HG03175 (cell line): ENCODE measurements around the gene ETS2.
"Not testable (repeated sequence)": the region's sequence is repeated elsewhere in the genome, so short reads cannot be mapped to it uniquely, and the experiment has no call there.

ENCODE experiments used
- ATAC-seq: cut with Tn5 transposase; IDR thresholded peaks from one replicate; pipeline ENCODE4 v1.9.1; 2021; ENCODE audit warnings: mild to moderate bottlenecking, moderate library complexity; ENCODE audit not compliant: unreplicated experiment

The ETS2 gene

DNA sequence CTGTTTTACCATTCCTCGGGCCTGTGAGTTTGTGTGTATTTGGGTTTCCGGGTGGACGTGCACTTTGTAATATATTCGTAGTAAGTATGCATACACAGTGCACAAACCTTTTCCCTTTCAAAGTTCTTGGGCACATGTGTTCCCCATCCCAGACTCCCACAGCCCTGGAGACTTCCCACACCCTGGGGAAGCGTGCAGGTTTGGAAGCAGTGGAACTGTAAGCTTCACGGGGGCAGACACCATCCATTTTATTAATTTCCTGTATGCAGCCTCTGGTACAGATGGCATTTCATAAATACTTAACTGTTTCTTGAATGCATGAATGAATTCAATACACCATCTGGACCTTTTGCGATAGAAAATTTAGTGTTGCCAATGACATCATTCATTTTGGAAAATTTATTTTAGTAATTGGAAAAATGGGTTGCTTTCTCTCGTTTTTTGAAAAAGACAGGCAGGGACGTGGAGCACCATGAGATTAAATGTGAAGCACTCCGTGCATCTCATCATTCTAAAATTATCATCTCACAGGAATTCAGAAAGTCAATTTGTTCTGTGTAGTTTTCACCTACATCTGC lies 10.8 kb downstream of the ETS2 start:
- no peak for ATAC-seq

DNA sequence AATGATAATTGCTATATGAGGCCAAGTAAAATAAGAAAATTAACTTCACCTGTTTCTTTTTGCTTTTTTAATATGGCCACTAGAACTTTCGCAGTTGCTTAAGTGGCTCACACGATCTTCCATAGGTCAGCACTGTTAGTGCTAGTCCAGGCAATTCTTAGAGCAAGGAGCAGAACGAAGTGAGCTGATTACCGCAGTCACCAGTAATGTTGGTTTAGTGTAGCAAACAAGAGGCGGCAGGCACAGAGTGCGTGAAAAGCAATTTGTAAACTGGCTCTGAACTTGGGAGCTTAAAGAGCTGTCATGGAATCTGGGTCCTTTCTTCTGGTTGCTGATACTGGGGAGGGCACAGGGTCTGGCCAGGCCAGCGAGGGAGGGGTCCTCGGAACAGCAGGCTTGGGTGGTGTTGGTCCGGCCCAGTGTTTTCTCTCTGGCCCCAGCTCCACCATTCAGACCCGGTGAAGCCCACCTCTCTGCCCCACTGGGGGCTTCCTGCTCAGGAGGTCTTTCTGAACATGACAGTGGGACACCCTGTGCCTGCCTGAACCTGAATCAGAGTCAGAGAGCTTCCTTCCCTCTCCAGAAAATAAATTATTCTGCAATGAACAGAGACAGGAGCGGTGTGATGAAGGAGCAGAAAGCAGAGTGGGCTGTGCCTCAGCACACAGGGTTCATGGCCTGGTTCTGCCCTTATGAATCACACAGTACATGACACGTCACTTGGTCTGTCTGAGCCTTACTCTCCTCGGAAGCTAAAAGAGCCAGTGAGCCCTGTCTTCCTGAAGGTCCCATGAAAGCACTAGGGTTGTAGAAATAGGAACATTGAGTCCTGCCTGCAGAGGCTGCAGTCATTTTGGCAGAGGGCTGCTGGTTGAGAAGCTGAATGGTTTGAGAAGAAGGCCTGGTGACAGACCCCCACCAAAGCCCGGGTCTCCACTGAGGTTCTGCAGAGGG lies 11.9 kb downstream of the ETS2 start:
- ATAC-seq, result no peak

DNA sequence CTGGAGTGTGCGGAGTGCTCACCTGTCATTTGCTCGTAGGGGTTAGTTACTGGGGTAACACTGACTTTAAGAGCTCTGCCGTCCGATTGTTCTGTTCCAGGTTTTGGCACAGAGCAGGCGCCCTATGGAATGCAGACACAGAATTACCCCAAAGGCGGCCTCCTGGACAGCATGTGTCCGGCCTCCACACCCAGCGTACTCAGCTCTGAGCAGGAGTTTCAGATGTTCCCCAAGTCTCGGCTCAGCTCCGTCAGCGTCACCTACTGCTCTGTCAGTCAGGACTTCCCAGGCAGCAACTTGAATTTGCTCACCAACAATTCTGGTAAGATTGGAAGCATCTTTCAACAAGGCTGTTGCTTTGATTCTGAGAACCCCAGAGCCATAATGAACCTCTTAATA lies 12.6 kb downstream of the ETS2 start:
- ATAC-seq, result no peak

DNA sequence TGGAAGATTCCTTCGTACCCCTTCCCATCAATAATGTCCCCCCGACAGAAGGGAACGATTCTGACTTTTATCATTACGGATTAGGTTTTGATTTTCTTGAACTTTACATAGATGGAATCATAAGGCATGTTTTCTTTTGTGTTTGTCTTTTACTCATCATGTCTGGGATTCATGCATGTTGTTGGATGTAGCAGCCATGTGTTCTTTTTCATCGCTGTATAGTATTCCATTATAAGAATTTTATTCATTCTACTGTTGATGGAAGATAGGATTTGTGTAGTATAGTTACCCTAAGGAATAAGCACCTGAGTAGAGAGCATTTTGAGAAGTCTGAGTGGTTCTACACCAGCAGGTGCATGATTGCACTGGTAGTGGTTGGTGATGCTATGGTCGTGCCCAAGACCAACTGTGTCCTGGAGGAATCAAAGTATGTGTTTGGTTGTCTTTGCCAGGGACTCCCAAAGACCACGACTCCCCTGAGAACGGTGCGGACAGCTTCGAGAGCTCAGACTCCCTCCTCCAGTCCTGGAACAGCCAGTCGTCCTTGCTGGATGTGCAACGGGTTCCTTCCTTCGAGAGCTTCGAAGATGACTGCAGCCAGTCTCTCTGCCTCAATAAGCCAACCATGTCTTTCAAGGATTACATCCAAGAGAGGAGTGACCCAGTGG lies 13.5 kb downstream of the ETS2 start:
- ATAC-seq, result no peak

DNA sequence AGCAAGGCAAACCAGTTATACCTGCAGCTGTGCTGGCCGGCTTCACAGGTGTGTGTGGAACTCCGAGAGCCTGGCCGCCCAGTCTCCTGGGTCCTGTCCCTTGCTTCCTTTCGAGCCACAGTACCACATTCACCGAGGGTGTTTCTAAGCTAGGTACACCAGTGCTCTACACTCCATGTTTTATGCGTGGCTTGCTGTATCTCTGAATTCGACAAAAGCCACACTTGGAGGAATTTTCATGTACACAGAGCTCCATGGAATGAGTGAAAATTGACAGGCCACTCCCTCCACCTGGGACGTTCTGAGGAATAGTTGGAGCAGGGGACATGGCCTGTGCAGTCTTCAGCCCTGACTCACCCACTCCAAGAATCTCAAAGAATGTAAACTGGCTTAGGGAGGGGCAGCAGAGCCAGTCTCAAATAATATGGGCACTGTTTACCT lies 14.0 kb downstream of the ETS2 start:
- ATAC-seq, result no peak

DNA sequence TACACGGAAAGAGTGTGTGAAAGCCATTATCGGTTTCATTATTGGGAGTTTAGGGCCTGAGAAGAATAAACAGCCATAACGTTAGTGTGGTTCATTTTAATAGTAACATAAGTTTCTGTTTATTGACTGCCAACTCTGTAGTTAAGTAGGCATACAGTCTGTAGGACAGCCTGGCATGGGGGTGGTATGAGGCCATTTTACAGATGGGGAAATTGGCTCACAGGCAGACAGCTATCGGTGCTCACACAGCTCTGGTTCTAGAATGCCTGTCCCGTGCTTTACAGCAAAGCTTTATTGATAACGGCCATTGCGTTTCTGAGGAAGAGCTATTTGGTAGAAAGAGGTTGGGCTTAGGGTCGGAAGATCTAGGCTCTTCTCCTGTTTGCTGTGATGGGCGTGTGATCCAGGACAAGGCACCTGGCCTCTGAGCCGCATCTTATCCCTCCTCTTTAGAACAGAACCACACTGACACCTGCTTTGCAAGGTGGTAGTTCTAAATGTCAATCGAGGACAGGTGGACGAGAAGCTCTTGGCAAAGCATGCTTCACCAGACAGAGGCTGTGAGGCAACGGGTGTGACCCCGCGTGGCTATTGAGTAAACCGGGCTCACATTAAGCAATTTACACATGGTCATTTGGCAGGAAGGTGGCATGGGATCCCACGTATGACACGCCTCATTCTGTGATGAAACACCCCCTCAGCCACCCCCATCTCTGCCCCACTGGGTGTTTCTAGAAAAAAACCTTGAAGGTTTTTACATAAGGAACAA lies 14.9 kb downstream of the ETS2 start:
- no peak for ATAC-seq

DNA sequence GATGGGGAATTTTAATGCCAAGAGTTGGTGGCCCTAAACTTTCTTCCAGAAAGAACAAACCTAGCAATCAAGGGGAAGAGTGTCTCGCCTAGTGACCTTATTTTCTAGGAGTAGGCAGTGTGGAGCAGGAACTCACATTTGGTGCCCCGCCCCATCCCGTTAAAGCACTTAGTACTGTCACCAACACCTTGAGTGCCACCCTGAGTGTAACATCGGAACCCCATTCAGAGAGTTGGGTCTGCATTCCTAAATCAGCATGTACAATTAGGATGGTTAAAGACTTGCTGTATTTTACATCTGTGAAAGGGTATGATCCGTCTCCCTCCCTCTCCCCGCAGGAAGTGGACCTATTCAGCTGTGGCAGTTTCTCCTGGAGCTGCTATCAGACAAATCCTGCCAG lies 15.5 kb downstream of the ETS2 start:
- ATAC-seq, result no peak

DNA sequence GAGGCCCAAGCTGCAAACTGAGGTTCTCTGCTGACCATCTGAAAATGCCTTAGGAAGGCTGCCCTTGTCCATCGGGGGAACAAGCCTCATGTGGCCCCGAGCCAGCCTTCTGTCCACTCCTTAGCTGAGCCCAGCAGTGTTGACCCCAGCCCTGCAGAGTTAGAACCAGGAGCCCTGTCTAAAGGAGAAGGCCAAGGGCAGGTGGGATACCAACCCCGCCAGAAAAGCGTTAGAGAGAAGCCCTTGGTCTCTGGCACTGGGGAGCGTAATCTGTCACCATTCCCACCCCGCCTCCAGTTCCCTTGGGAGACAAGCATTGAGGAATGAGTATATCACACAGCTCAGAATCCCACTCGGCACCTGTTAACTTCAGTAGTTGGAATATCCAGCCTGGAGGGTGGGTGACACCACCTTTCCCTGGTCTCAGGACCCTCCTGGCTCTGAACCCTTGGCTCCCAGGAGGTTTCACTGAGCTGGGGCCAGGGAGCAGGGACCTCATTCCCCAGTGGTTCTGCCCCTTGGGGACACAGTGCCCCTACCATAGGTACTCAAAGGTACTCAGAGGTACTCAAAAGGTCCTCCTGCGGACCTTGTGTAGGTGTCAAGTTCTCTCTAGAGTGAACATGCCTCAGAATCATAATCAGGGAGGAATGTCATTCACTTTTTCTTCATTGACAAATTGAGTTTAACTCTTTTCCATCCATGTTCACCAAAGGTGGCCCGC lies 16.4 kb downstream of the ETS2 start:
- no peak for ATAC-seq

DNA sequence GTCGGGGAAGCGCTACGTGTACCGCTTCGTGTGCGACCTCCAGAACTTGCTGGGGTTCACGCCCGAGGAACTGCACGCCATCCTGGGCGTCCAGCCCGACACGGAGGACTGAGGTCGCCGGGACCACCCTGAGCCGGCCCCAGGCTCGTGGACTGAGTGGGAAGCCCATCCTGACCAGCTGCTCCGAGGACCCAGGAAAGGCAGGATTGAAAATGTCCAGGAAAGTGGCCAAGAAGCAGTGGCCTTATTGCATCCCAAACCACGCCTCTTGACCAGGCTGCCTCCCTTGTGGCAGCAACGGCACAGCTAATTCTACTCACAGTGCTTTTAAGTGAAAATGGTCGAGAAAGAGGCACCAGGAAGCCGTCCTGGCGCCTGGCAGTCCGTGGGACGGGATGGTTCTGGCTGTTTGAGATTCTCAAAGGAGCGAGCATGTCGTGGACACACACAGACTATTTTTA lies 17.1 kb downstream of the ETS2 start:
- ATAC-seq, result no peak

DNA sequence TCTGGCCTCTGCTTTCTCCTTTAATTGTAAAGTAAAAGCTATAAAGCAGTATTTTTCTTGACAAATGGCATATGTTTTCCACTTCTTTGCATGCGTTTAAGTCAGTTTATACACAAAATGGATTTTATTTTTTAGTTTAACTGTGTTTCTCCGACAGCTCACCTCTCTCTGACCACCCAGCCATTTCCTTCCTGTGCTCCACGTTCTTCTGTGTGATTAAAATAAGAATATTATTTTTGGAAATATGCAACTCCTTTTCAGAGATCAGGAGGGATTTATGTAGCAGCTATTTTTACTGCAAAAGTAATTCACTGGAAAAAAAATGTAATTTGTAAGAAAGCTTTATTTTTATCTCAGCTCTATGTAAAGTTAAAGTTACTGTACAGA lies 18.0 kb downstream of the ETS2 start:
- ATAC-seq, result no peak

DNA sequence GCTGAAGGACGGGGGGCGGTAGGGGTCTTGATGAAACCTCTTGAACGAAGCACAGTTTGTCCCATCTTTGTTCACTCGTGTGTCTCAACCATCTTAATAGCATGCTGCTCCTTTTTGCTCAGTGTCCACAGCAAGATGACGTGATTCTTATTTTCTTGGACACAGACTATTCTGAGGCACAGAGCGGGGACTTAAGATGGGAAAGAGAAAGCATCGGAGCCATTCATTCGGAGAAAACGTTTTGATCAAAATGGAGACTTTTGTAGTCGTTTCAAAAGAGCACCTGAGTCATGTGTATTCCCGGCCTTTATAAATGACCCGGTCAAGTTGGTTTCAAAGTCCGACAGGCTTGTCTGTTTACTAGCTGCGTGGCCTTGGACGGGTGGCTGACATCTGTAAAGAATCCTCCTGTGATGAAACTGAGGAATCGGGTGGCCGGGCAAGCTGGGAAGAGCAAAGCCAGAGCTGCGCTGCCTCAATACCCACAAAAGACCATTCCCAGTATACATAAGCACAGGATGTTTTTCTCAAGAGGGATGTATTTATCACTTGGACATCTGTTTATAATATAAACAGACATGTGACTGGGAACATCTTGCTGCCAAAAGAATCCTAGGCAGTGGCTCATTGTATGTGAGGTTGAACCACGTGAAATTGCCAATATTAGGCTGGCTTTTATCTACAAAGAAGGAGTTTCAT lies 18.5 kb downstream of the ETS2 start:
- ATAC-seq, result no peak

DNA sequence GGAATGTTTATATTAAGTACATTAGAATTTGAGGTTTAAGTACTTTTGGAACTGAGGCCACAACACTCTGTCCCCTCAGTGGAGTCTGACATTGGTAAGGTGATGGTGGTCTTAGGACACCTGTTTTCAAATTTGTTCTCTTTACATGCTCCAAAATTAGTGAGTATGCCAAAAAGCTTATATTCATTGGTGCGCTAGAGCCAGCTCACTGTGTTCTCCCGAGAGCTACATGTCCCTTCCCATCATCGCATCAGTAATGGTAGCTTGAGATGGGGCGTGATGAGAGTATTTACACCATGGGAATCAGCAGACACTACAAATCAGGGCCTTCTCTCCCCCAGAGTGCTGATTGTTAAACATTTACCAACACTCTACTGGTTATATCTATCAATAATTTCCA lies 19.5 kb downstream of the ETS2 start:
- ATAC-seq, result no peak

DNA sequence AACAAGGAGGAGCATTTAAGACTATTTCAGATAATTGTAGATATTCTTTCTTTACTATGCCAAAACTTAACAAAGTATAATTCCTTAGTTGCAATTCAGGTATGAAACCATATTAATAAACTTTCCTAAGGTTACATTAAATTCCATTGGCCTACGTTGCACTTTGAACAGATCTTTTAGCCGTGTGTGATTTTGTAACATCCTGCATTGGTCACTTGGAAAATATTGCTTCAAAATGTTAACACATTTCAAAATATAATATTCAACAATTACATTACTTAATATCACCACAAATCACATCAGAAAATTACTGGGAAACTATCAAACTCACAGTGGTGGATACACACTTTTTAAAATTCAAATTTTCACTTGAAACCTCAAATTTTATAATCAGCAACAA lies 20.2 kb downstream of the ETS2 start:
- ATAC-seq, result no peak

DNA sequence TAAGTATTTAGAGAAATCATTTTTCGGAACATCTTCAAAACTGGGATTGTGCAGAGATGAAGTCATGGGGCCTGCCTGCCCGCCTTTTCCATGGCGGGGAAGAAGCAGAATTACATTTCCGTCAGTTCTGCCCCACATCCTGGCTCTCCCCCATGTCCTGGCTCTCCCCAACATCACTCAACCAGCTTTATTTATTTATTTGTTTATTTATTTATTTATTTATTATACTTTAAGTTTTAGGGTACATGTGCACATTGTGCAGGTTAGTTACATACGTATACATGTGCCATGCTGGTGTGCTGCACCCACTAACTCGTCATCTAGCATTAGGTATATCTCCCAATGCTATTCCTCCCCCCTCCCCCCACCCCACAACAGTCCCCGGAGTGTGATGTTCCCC lies 22.4 kb downstream of the ETS2 start:
- ATAC-seq, result not testable (repeated sequence)

DNA sequence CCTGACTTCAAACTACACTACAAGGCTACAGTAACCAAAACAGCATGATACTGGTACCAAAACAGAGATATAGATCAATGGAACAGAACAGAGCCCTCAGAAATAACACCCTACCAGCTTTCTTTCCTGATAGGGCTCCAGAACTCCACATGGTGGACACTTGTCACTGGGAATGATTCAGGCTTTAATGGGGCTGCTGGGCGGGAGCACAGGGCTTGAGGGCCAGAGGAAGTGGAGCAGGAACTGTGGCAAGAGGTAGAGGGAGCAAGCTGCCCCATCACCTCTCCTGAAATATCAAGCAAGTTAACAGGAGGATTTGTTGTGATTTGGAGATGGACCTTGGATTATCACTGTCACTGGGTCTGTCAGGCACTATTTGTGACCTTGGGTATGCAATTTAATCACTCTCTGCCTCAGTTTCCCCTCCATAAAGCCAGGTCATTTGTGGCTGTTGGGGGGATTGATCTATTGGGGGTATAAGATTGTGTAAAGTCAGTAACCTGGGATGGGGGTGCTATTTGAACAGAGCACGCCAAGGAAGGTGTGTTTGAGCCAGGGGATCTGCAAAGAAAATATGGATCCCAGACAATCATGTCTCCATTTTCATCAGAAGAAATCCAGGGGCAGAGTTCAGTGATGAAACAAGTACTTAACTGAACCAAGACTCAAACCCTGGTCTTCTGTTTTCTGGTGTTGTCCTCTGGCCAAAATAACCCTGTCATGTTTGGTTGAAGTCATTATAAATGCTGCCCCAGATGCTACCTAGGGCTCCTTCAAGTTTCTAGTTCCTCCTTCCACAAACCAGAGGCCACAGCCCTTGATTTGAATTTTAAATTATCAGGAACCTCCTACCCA lies 25.2 kb downstream of the ETS2 start:
- ATAC-seq, result peak; percentile 80

DNA sequence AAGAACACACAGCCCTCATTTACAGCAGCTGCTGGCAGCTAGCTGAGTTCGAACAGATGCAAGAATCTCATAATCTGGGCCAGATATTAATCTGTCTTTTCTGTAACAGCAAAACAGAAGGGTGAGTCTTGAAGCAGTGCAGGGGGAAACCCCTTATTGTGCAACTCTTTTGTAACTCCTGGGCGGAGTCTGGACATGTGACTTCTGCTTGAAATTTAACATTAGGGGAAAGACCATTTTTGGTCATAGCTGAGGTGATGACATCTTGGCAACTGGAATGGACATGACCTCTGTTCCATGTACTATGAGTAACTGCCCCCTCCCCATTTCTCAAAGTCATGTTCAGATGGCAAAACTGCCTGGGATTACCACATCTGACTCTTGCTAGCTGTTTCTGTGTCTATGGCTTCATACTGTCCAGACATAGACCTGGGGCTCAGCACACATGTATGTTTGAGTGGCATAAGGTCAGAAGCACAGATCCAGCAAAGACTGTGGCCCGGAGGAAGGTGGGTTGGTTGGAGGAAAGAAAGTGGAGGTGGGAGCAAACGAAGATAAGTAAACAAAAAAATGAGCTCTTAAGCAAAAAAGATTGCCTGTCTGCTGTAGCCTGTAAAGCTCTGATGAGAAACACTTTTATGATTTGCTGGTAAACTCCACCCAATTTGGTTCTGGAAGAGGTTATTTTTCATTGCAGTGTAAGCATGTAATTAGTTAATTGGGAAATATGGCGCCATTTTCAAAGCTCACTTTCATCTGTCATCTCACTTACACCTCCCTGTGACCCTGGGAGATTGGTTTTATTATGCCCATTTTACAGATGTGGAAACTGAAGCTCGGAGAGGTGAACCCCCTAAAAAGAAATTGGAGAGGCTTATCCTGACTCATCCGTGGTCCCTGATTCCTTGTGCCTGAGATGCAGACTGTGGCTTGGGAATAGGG lies 26.1 kb downstream of the ETS2 start:
- ATAC-seq, result peak; percentile 90

DNA sequence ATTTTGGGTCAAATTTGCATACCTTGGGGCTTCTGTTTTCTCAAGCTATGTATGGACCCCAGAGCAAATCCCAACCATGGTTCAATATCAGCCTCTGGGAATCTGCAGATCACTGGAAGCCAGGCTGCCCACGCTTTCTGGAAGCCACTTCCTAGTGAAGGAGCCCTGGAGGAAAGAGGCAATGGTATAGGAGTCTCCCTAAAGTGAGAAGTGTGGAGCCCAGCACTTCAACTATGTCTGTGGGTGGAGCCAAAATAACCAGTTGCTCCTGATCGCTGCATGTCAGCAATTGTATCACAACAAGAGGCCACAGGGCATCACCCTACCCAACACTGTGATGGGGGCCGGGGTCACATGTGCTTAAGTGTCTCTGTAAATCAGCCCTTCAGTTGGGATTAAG lies 26.9 kb downstream of the ETS2 start:
- ATAC-seq, result no peak

DNA sequence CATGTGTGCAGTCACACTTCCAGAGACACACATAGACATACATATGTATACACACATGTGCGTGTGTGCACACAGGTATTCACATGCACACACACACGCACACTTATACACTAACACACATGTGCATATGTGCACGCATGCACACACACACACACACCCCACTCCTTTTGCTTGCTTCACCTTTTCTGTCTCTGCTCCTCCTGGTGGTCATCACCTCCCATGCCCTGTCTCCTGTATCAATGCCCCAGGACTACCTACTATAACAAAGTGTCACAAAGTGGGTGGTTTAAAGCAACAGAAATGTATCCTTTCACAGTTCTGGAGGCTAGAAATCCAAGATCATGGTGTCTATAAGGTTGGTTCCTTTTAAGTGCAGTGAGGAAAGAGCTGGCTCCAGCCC lies 27.4 kb downstream of the ETS2 start:
- ATAC-seq, result no peak
